Measurements from ENCODE around the gene GDPD3. TPM values are rescaled to one million over a fixed set of nuclear protein-coding genes. Genes with fewer than 3 reads are reported as not detected.
A peak's percentile ranks its signal among the peaks of the same experiment; 100 is the strongest.

The GDPD3 gene
- total and polyA plus RNA-seq, 9 of the 15 experiments (the other 6 are each of a cell fraction or from before 2014, with no cell fraction given) = 0.47 to 3.9 (median 1.1) TPM

DNA sequence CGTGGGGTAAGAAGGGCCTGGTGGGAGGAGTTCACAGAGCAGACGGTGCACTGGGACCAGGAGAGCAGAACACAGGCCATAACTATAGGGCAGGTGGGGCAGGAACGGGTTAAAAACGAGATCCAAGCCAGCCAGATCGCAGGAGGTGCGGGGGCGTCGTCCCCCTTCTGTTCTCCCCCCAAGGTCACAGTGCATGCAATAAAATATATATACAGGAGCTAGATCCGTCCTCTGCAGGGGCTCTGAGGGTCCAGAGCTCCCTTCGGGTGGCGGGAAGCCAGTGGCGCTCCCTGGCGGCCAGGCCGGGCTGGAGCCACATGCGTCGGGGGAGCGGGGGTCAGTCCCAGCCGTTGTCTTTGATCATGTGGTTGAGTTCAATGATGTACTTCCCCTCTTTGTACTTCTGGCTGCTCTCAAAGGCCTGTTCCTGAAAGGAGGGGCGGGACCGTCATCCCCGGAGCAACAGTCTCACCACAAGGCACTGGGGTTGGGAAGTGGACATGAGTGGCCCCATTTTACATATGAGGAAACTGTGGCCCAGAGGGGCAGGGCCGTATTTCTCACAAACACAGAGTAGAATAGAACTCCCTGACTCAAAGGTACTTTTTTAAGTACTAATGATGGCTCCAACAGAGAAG is 20.8 kb downstream of the GDPD3 start (continued):
- TF ChIP-seq, protein P1, sequence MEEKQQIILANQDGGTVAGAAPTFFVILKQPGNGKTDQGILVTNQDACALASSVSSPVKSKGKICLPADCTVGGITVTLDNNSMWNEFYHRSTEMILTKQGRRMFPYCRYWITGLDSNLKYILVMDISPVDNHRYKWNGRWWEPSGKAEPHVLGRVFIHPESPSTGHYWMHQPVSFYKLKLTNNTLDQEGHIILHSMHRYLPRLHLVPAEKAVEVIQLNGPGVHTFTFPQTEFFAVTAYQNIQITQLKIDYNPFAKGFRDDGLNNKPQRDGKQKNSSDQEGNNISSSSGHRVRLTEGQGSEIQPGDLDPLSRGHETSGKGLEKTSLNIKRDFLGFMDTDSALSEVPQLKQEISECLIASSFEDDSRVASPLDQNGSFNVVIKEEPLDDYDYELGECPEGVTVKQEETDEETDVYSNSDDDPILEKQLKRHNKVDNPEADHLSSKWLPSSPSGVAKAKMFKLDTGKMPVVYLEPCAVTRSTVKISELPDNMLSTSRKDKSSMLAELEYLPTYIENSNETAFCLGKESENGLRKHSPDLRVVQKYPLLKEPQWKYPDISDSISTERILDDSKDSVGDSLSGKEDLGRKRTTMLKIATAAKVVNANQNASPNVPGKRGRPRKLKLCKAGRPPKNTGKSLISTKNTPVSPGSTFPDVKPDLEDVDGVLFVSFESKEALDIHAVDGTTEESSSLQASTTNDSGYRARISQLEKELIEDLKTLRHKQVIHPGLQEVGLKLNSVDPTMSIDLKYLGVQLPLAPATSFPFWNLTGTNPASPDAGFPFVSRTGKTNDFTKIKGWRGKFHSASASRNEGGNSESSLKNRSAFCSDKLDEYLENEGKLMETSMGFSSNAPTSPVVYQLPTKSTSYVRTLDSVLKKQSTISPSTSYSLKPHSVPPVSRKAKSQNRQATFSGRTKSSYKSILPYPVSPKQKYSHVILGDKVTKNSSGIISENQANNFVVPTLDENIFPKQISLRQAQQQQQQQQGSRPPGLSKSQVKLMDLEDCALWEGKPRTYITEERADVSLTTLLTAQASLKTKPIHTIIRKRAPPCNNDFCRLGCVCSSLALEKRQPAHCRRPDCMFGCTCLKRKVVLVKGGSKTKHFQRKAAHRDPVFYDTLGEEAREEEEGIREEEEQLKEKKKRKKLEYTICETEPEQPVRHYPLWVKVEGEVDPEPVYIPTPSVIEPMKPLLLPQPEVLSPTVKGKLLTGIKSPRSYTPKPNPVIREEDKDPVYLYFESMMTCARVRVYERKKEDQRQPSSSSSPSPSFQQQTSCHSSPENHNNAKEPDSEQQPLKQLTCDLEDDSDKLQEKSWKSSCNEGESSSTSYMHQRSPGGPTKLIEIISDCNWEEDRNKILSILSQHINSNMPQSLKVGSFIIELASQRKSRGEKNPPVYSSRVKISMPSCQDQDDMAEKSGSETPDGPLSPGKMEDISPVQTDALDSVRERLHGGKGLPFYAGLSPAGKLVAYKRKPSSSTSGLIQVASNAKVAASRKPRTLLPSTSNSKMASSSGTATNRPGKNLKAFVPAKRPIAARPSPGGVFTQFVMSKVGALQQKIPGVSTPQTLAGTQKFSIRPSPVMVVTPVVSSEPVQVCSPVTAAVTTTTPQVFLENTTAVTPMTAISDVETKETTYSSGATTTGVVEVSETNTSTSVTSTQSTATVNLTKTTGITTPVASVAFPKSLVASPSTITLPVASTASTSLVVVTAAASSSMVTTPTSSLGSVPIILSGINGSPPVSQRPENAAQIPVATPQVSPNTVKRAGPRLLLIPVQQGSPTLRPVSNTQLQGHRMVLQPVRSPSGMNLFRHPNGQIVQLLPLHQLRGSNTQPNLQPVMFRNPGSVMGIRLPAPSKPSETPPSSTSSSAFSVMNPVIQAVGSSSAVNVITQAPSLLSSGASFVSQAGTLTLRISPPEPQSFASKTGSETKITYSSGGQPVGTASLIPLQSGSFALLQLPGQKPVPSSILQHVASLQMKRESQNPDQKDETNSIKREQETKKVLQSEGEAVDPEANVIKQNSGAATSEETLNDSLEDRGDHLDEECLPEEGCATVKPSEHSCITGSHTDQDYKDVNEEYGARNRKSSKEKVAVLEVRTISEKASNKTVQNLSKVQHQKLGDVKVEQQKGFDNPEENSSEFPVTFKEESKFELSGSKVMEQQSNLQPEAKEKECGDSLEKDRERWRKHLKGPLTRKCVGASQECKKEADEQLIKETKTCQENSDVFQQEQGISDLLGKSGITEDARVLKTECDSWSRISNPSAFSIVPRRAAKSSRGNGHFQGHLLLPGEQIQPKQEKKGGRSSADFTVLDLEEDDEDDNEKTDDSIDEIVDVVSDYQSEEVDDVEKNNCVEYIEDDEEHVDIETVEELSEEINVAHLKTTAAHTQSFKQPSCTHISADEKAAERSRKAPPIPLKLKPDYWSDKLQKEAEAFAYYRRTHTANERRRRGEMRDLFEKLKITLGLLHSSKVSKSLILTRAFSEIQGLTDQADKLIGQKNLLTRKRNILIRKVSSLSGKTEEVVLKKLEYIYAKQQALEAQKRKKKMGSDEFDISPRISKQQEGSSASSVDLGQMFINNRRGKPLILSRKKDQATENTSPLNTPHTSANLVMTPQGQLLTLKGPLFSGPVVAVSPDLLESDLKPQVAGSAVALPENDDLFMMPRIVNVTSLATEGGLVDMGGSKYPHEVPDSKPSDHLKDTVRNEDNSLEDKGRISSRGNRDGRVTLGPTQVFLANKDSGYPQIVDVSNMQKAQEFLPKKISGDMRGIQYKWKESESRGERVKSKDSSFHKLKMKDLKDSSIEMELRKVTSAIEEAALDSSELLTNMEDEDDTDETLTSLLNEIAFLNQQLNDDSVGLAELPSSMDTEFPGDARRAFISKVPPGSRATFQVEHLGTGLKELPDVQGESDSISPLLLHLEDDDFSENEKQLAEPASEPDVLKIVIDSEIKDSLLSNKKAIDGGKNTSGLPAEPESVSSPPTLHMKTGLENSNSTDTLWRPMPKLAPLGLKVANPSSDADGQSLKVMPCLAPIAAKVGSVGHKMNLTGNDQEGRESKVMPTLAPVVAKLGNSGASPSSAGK (IDR thresholded peaks at IDR 0.05) = peak; percentile 92
- TF ChIP-seq FOXK2 (conservative IDR thresholded peaks at IDR 0.05 in 1 of 2, IDR thresholded peaks at IDR 0.05 in 1 of 2; ENCODE audit: low read depth in 2 of 2) (peak; percentile 51 to 53; a peak in 1 of 4 replicates), ARID1B (IDR thresholded peaks at IDR 0.05) (0 out of 2 replicates have a peak, but pooled peaks have one; percentile 51), NR3C1 (CRISPR knock-in tag; IDR thresholded peaks at IDR 0.05) (no peak), PCBP1 (IDR thresholded peaks at IDR 0.05; ENCODE audit: low read depth, low read length, poor library complexity, severe bottlenecking) (no peak), ZNF253 (CRISPR knock-in tag; conservative IDR thresholded peaks at IDR 0.05) (no peak), ZNF165 (CRISPR knock-in tag; IDR thresholded peaks at IDR 0.05; ENCODE audit: borderline replicate concordance) (peak; percentile 89), RBM22 (IDR thresholded peaks at IDR 0.05; ENCODE audit: low read depth, low read length, poor library complexity, severe bottlenecking) (no peak), MIER1 (IDR thresholded peaks at IDR 0.05; ENCODE audit: low read depth) (peak; percentile 63; the same call in 1 of the 2 replicates), DMBX1 (CRISPR knock-in tag; IDR thresholded peaks at IDR 0.05; ENCODE audit: borderline replicate concordance) (peak; percentile 98), GATAD2B (IDR thresholded peaks at IDR 0.05; ENCODE audit: borderline replicate concordance) (peak; percentile 83; the same call in 1 of the 2 replicates)
- TF ChIP-seq, protein P2, sequence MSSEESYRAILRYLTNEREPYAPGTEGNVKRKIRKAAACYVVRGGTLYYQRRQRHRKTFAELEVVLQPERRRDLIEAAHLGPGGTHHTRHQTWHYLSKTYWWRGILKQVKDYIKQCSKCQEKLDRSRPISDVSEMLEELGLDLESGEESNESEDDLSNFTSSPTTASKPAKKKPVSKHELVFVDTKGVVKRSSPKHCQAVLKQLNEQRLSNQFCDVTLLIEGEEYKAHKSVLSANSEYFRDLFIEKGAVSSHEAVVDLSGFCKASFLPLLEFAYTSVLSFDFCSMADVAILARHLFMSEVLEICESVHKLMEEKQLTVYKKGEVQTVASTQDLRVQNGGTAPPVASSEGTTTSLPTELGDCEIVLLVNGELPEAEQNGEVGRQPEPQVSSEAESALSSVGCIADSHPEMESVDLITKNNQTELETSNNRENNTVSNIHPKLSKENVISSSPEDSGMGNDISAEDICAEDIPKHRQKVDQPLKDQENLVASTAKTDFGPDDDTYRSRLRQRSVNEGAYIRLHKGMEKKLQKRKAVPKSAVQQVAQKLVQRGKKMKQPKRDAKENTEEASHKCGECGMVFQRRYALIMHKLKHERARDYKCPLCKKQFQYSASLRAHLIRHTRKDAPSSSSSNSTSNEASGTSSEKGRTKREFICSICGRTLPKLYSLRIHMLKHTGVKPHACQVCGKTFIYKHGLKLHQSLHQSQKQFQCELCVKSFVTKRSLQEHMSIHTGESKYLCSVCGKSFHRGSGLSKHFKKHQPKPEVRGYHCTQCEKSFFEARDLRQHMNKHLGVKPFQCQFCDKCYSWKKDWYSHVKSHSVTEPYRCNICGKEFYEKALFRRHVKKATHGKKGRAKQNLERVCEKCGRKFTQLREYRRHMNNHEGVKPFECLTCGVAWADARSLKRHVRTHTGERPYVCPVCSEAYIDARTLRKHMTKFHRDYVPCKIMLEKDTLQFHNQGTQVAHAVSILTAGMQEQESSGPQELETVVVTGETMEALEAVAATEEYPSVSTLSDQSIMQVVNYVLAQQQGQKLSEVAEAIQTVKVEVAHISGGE (CRISPR knock-in tag; IDR thresholded peaks at IDR 0.05) = peak in 1 of 3 experiments; percentile 60; a peak in 2 of 6 replicates

Measured in K562 (cell line).